Measurements from ENCODE around the gene PACRG.
A peak's percentile ranks its signal among the peaks of the same experiment; 100 is the strongest.

Gene PACRG

GRCh38 chr6:163356743-163357142, 629.0 kb downstream of the PACRG start:
- no peak for DNase-seq (ENCODE audit: insufficient read length, low spot score)
- FAIRE-seq, result peak; percentile 51

DNA sequence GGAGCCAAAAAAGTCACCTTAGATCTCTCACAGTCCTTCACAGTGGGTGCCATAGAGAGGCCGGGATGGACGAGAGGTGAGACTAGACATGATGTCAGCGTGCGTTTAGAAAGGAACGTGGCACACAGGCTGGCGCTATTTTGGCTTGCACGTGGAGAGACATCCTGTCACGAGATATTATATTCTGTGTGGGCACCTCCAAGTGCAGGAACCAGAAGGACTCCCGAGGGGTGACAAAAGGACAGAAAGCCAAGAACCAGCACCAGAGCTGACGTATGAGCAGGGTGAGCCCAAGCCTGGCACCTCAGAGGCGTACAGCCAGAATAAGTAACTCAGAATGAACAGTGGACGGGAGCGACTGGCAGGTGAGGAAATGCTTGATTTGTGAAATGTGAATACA, 636.9 kb downstream of the PACRG start:
- FAIRE-seq (no peak), DNase-seq (ENCODE audit: insufficient read length, low spot score) (no peak)

All from HTR-8/SVneo (cell line).